SW480 (cell line): ENCODE data around the gene RAB11FIP3.

Experiments used
- DNase-seq: peaks from one replicate; pipeline ENCODE4 v3.0.0-alpha.2; 2016; ENCODE audit warnings: low spot score

Gene RAB11FIP3

DNA sequence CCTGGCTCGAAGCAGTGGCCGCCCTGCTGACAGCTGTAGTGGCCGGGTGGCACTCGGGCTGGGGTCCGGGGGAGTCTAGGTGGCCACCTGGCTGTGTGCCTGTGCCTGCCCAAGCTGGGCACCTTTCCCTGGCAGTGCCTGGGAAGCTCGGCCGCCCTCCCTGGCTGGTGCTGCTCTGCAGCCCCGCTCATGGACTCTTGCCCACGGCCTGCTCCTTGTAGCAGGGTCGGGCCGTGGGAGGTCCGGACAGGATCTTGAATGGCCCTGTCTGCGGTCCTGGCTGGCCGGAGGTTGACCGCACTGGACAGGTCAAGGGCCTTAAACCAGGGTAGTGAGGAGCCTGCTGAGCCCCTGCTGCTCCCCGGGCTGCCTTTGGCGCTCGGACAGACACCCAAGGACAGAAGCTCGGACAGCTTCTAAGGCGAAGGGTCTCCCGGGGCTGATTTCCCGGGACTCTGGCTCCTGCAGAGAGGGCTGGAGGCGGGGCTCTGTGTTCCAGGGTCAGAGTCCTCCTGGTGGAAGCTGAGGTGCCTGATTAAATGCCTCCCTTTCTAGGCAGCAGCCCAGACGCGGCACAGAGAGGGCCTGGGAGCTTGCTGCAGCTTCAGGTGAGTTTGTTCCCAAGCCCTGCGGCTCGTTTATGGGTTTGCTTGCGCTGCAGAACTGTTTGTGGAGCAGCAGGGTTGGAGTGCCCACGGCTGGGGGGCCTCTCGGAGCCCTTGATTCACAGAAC is 108.1 kb downstream of the RAB11FIP3 start:
- DNase-seq: peak; percentile 36

DNA sequence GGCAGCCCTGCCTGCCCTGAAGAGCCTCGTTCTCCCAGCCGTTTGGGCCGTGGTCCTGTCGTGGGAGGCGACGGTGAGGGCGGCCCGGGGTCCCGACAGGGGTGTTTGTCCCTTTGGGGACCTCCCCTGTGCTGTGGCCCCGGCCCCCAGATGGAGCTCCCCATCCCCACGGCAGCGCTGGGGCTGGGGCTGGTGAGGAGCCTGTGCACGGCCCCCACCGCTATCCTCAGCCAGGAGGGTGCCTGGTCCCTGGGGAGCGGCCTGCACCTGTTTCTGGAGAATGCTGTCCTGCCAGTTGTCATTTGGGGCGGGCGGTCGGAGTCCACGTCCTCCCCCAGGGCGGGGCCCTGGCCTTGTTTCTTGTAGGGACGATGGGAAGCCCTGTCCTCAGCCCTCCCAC is 108.7 kb downstream of the RAB11FIP3 start:
- DNase-seq: no peak

DNA sequence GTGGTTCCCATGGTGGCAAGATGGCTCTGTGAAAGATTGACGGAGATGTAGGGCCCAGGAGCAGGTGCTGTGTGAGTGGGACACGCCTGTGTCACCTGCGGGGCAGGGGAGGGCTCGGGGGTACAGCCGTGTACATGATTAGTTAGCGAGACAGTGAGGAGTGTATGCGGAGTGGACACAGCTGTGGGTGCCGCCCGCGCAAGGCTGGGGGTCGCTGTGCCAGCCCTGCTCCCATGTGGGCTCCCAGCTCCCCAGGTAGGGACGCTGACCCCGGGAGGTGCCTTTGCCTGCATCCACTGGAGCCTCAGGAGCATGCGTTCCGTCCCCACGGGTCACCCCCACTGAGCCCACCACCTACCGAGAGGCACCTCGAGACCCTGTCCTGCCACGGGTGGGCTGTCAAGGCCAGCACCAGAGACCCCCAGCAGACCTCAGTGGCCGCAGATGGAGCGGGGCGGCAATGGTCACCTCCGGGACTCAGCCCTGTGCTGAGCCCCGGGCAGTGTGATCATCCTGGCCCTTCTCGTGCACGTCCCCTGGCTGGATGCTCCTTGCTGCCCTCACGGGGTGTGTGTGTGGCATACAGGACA is 109.5 kb downstream of the RAB11FIP3 start:
- DNase-seq: no peak

GRCh38 chr16:535446-536405 is 110.3 kb downstream of the RAB11FIP3 start:
- DNase-seq: peak; percentile 88

DNA sequence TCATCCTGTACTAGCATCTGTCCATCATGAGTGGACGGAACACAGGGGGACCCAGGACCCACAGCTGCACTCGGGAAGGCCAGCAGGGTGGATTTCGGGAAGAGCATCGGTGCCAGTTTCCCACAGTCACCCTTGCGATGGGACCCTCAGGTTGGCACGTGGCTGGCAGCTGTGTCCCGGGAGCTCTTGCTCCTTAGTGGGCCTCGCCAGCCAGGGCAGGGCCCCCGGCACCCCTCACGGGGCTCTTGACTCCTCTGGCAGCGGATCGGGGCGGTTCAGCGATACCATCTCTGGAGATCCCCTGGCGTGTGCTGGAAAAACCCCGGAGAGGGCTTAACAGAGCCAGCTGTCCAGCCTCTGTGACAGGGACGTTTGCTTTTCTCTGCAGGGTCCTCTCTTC is 111.3 kb downstream of the RAB11FIP3 start:
- no peak for DNase-seq

- no peak for DNase-seq
Observed at GRCh38 chr16:537415-538335, 112.2 kb downstream of the RAB11FIP3 start.

DNA sequence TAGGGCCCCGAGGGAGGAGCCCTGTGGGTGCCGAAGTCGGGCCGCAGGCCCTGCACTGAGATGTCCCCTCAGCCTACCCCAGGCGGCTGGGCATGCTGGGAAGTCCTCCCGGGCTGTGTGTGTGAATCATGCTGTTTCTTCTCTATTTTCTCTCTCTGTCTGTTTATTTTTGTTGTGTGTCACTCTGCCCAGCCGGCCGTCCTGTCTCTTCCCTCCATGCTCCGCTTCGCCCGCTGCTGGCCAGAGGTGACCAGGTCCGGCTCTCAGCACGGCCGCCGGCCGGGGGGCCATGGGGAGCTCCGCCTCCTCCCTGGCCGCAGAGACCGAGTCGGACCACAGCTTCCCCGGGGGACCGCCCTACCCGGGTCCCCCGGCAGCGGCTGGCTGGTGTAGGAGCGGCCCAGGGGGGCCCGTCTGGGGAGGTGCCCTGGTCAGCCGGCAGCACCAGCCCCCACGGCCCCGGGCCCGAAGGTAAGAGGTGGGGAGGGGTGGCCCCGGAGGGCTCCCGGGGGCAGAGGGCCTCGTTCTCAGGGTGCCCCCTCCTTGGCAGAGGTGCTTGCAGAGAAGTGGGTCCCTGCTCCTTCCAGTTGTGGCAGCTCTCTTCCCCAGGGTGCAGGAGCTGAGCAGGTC is 114.6 kb downstream of the RAB11FIP3 start:
- DNase-seq: no peak

DNA sequence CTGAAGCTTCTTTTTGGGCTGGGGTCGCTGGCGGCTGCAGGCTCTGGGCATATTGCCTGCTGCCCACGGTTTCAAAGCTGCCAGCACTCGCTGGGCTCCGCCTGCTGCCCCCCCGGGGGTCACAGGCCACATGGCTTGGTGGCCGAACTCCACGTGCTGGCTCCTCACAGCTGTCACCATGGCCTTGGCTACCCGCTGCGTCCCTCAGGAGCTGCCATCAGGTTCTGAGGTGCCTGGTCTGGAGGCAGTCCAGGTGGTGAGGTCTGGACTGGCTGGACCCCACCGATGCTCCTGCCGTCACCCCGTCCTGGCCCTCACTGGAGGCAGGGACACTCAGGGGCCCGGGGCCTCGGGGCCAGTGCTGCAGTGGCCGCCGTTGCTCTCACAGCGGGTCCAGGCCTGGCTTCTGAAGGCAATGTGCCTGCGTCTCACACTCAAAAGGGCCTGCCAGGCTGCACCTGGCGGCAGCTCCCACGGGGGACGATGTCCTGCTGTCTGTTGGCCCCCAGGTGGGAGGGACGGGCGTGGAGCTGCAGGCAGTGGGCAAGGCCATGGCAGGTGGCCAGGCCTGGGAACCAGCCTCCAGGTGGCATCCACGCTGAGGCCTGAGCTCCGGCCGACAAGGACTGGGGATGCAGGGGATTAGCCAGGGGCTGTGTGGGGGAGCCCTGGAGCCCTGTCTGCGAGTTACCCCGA is 115.3 kb downstream of the RAB11FIP3 start:
- no peak for DNase-seq

- no peak for DNase-seq
Observed at GRCh38 chr16:543301-544164, 118.1 kb downstream of the RAB11FIP3 start.

DNA sequence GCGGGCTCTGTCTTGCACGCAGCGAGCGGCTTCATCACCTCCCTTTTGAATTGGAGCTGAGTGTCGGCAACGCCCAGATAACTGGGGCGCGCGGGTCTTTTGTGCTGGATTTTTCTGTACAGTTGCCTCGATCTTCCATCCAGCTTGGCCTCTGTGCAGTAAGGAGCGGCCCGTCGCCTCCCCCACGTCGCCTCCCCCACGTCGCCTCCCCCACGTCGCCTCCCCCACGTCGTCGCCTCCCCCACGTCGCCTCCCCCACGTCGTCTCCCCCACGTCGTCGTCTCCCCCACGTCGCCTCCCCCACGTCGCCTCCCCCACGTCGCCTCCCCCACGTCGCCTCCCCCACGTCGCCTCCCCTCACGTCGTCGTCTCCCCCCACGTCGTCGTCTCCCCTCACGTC is 119.1 kb downstream of the RAB11FIP3 start:
- DNase-seq: no peak

GRCh38 chr16:546909-547770 is 121.7 kb downstream of the RAB11FIP3 start:
- DNase-seq: no peak

DNA sequence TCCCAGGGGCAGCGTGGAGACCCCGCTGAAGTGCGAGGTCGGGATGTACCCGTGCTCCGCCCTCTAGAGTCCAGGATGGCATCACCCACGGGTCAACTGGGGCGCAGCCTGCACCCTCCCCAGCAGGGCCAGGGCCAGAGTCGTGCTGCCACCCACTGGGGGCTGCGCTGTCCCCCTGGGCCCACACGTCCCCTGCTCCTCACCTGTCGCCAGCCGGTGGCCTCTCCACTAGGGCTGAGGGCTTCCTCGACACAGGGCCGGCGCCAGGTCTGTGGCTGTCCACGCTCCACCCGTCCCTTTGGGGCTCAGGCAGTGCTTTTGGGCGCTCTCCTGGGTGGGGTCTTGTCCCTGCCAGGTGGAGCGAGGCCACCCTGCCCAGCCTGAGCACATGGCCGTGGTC is 123.1 kb downstream of the RAB11FIP3 start:
- no peak for DNase-seq

DNA sequence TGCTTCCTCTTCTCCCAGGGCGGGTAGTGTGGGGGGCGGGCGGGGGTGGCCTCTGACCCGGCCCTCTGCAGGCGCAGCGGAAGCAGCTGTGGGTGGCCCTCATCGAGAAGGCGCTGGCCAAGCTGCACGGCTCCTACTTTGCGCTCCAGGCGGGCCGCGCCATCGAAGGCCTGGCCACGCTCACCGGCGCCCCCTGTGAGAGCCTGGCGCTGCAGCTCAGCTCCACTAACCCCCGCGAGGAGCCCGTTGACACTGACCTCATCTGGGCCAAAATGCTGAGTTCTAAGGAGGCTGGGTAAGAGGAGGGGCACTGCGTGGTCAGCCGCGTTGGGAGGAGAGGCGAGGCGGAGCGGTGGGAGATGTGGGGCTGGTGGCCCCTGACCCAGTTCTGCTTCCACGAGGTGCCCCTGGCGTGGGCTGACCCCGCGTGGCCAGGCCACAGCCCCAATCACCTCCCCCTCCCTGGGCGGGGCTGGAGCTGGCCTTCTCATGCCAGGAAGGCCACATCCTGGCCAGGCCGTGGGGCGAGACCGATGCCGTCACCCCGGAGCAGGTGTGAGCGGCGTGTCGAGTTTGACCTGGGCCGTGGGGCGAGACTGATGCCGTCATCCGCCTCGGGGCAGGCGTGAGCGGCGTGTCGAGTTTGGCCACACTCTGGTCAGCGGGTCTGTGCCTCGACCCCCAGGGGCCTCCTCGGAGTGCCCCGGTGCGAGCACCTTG is 124.3 kb downstream of the RAB11FIP3 start:
- DNase-seq: no peak

DNA sequence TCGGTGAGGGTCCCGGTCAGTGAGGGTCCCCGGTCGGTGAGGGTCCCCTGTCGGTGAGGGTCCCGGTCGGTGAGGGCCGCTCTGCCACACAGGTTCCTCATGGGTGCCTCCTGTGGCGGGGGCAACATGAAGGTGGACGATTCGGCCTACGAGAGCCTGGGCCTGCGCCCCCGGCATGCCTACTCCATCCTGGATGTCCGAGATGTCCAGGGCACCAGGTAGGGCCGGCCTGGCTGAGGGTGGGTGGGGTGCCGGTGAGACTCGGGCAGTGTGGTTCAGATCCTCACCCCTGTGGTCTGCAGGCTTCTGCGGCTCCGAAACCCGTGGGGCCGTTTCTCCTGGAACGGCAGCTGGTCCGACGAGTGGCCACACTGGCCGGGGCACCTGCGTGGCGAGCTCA is 125.8 kb downstream of the RAB11FIP3 start:
- DNase-seq: no peak

- DNase-seq: no peak
Observed at GRCh38 chr16:552171-552570, 126.7 kb downstream of the RAB11FIP3 start.

DNA sequence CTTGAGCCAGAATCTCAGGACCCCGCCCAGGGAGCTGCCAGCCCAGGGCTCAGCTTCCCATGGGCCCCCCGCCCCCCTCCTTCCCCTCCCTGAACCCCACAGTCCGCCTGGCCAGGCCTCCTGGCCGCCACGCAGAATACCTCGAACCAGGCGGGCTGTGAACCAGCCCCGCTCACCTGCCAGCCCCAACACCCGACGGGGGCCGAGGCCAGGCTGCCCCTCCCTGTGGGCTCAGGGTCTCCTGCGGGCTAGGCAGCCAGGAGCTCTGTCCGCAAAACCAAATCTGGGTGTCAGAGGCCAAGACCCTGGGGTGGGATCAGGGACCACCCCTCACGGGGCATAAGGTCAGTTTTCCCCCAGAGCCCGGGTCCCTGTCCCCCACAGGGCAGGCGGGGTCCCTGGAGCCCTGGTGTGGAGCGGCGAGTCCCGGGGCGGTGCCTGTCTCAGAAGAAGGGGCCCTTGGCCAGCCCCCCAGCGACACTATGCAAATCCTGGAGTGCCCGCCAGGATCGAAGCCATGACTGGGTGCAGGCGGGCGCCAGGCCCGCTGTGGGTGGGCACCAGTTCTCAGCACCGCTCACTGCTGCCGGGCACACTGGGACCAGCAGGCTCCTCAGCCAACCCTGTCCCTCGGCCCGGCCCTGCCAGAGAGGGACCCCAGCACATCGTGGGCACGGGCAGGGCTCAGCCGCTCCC is 128.3 kb downstream of the RAB11FIP3 start:
- no peak for DNase-seq

DNA sequence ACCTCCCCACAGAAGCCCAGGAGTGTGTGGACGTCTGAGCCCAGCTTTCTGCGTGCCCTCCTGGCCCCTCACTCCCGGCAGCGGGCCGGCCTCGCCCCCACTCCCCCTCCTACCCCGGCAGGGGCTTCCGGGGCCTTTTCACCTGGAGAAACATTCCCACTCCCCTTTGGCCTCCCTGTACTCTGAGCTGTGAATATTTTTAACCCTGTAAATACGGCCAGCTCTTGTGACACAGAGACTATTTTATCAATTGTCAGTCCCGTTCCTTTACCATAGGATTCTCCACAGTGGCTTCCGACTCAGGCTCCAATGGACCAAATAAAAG is 128.8 kb downstream of the RAB11FIP3 start:
- DNase-seq: no peak
